ENCODE measurements around the gene PWWP2B.

GRCh38 chr10:132393695-132394181 is 3.3 kb upstream of the PWWP2B start:
- TF ChIP-seq, protein P1, sequence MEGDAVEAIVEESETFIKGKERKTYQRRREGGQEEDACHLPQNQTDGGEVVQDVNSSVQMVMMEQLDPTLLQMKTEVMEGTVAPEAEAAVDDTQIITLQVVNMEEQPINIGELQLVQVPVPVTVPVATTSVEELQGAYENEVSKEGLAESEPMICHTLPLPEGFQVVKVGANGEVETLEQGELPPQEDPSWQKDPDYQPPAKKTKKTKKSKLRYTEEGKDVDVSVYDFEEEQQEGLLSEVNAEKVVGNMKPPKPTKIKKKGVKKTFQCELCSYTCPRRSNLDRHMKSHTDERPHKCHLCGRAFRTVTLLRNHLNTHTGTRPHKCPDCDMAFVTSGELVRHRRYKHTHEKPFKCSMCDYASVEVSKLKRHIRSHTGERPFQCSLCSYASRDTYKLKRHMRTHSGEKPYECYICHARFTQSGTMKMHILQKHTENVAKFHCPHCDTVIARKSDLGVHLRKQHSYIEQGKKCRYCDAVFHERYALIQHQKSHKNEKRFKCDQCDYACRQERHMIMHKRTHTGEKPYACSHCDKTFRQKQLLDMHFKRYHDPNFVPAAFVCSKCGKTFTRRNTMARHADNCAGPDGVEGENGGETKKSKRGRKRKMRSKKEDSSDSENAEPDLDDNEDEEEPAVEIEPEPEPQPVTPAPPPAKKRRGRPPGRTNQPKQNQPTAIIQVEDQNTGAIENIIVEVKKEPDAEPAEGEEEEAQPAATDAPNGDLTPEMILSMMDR (IDR thresholded peaks at IDR 0.05): no peak
- no peak for TF ChIP-seq REST (IDR thresholded peaks at IDR 0.05)
- TF ChIP-seq GATA3 (IDR thresholded peaks at IDR 0.05; ENCODE audit: borderline replicate concordance): no peak
- no peak for TF ChIP-seq NR3C1 (IDR thresholded peaks at IDR 0.05)
- no peak for TF ChIP-seq EP300 (IDR thresholded peaks at IDR 0.05)
- no peak for TF ChIP-seq POLR2A (IDR thresholded peaks at IDR 0.05; ENCODE audit: low read length)
- no peak for TF ChIP-seq CHD2 (IDR thresholded peaks at IDR 0.05; ENCODE audit: low read length, partially characterized antibody)
- TF ChIP-seq FOSL2 (IDR thresholded peaks at IDR 0.05): no peak
- TF ChIP-seq FOSL2 (CRISPR knock-in tag; IDR thresholded peaks at IDR 0.05): no peak
- TF ChIP-seq MAFK (IDR thresholded peaks at IDR 0.05; ENCODE audit: partially characterized antibody): no peak
- no peak for TF ChIP-seq CBX8 (IDR thresholded peaks at IDR 0.05)
- TF ChIP-seq MYC (IDR thresholded peaks at IDR 0.05; ENCODE audit: borderline replicate concordance, low read length): no peak
- no peak for TF ChIP-seq SMC3 (IDR thresholded peaks at IDR 0.05)
- no peak for TF ChIP-seq RNF2 (IDR thresholded peaks at IDR 0.05; ENCODE audit: borderline replicate concordance, low read depth)
- no peak for TF ChIP-seq KDM1A (IDR thresholded peaks at IDR 0.05; ENCODE audit: low read depth)
